GM21423 (cell line): ENCODE measurements around the gene PANX2.

ENCODE experiments used
- ATAC-seq: cut with Tn5 transposase; IDR thresholded peaks from one replicate; pipeline ENCODE4 v1.9.1; 2021; ENCODE audit warnings: mild to moderate bottlenecking, moderate library complexity; ENCODE audit not compliant: unreplicated experiment

The PANX2 gene

GRCh38 chr22:50169774-50170341 lies 673 bp upstream of the PANX2 start:
- ATAC-seq, result no peak

GRCh38 chr22:50171319-50171964 lies 911 bp downstream of the PANX2 start:
- ATAC-seq, result no peak

GRCh38 chr22:50171965-50172421 lies 1.5 kb downstream of the PANX2 start:
- no peak for ATAC-seq

GRCh38 chr22:50173311-50173982 lies 2.9 kb downstream of the PANX2 start:
- no peak for ATAC-seq

GRCh38 chr22:50173983-50174355 lies 3.4 kb downstream of the PANX2 start:
- no peak for ATAC-seq

- no peak for ATAC-seq
Observed at GRCh38 chr22:50174382-50175190, 4.1 kb downstream of the PANX2 start.

GRCh38 chr22:50175191-50175461 lies 4.6 kb downstream of the PANX2 start:
- ATAC-seq, result no peak

GRCh38 chr22:50175921-50176849 lies 5.7 kb downstream of the PANX2 start:
- no peak for ATAC-seq

GRCh38 chr22:50176850-50177536 lies 6.5 kb downstream of the PANX2 start:
- ATAC-seq, result no peak

- no peak for ATAC-seq
Observed at GRCh38 chr22:50177537-50178470, 7.3 kb downstream of the PANX2 start.

GRCh38 chr22:50178471-50178864 lies 7.9 kb downstream of the PANX2 start:
- no peak for ATAC-seq

GRCh38 chr22:50178871-50179869 lies 8.6 kb downstream of the PANX2 start:
- no peak for ATAC-seq

GRCh38 chr22:50179937-50180726 lies 9.6 kb downstream of the PANX2 start:
- ATAC-seq, result no peak

GRCh38 chr22:50180727-50181521 lies 10.4 kb downstream of the PANX2 start:
- ATAC-seq, result no peak

- ATAC-seq, result no peak
Observed at GRCh38 chr22:50182176-50183081, 11.9 kb downstream of the PANX2 start.
